GM06990 (cell line): ENCODE measurements around the gene AXL.

Source experiments
- DNase-seq: peaks from one replicate; pipeline ENCODE4 v3.0.0-alpha.2; 2011; ENCODE audit not compliant: insufficient read length; ENCODE audit errors: extremely low read depth
- H3K27me3 ChIP-seq: replicated peaks from 2 replicates; pipeline ENCODE4 v1.6.0; 2011; ENCODE audit warnings: low read length; ENCODE audit not compliant: control insufficient read depth, insufficient read depth
- H3K36me3 ChIP-seq: 2 replicates; pipeline ENCODE4 v1.5.1; 2011; ENCODE audit warnings: low read length; ENCODE audit not compliant: control insufficient read depth, insufficient read depth
- H3K4me3 ChIP-seq: replicated peaks from 2 replicates; pipeline ENCODE4 v1.5.1; 2011; ENCODE audit warnings: low read depth, mild to moderate bottlenecking, control low read depth, low read length
- TF ChIP-seq, protein P1 (sequence below): IDR thresholded peaks from 2 replicates; pipeline ENCODE4 v1.5.1; 2011; ENCODE audit warnings: low read length, control low read depth, mild to moderate bottlenecking, inconsistent platforms; ENCODE audit not compliant: insufficient read depth, poor library complexity, severe bottlenecking

AXL gene

DNA sequence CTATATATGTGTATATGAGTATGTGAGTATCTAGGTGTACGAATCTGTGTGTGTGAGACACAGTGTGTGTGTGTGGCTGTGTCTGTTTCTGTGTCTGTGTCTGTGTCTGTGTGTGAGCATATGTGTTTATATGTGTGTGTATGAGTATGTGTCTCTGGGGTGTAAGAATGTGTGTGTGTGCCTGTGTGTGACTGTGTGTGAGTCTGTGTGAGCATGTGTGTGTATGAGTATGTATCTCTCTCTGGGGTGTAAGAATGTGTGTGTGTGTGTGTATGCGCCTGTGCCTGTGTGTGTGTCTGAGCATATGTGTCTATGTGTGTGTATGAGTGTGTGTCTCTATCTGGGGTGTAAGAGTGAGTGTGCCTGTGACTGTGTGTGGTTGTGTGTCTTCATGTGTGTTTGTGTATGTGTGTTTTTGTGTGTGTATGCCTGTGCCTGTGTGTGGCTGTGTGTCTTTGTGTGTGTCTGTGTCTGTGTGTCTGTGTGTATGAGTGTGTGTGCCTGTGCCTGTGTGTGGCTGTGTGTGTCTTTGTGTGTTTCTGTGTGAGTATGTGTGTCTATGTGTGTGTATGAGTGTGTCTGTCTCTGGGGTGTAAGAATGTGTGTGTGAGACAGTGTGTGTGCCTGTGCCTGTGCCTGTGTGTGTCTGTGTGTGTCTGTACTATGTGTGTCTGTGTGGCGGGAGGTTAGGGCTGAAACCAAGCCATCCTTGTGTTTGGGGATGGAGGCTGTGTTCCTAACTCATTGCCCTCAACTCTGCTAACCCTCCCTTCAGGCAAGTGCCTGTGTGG lies 11.2 kb downstream of the AXL start:
- no peaks in the 10 kb centered on the region for H3K36me3 ChIP-seq

DNA sequence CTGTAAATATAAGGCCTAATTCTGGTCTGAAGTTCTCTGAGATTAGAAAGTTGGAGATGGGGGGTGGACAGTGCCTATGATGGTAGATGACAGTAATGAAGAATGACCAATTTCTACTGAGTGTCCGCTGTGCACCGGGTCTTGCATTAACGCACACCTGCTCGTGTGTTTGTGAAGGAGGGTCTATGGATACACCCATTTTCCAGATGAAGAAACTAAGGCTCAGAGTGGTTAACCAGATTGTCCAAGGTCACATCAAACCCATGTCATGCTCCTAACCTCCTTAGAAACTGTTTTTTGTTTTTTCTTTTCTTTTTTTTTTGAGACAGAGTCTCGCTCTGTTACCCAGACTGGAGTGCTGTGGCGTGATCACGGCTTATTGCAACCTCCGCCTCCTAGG lies 13.7 kb downstream of the AXL start:
- no peak for DNase-seq
- TF ChIP-seq, protein P1, sequence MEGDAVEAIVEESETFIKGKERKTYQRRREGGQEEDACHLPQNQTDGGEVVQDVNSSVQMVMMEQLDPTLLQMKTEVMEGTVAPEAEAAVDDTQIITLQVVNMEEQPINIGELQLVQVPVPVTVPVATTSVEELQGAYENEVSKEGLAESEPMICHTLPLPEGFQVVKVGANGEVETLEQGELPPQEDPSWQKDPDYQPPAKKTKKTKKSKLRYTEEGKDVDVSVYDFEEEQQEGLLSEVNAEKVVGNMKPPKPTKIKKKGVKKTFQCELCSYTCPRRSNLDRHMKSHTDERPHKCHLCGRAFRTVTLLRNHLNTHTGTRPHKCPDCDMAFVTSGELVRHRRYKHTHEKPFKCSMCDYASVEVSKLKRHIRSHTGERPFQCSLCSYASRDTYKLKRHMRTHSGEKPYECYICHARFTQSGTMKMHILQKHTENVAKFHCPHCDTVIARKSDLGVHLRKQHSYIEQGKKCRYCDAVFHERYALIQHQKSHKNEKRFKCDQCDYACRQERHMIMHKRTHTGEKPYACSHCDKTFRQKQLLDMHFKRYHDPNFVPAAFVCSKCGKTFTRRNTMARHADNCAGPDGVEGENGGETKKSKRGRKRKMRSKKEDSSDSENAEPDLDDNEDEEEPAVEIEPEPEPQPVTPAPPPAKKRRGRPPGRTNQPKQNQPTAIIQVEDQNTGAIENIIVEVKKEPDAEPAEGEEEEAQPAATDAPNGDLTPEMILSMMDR: no peak
- H3K36me3 ChIP-seq: no peaks in the 10 kb centered on the region
- no peak overlapping the region for H3K4me3 ChIP-seq
- no peaks in the 10 kb centered on the region for H3K27me3 ChIP-seq

More for the DNA sequence above, 11.2 kb downstream of the AXL start:
- no peak for DNase-seq
- no peak overlapping the region for H3K4me3 ChIP-seq
- TF ChIP-seq, protein P1: no peak
- H3K27me3 ChIP-seq: peaks cover 2% of the 10 kb centered on the region; the same call in 1 of the 2 replicates

DNA sequence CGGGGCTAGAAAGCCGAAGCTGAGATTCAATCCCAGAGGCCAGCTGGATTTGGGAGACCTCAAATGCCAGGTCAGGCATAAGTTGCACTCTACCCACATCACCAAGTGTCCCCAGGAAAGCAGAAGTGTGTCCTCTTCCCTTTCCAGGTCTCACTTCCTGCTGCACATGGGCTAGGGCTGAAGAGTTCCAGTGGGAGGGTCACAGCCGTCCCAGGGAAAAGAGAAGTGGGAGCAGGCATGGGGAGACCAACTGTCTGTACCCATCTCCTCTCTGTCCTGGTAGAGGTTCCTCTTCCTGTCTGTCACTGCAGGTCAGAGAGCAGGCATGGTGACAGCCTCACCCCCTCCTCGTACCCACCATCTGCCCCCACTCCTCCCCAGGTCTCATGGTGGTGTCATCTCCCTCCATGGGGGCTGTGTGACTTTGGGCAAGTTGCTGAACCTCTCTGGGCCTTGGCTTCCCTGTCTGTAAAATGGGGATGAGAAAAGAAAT lies 14.8 kb downstream of the AXL start:
- H3K4me3 ChIP-seq: no peak overlapping the region
- no peaks in the 10 kb centered on the region for H3K36me3 ChIP-seq
- no peaks in the 10 kb centered on the region for H3K27me3 ChIP-seq
- TF ChIP-seq, protein P1: no peak
- no peak for DNase-seq

DNA sequence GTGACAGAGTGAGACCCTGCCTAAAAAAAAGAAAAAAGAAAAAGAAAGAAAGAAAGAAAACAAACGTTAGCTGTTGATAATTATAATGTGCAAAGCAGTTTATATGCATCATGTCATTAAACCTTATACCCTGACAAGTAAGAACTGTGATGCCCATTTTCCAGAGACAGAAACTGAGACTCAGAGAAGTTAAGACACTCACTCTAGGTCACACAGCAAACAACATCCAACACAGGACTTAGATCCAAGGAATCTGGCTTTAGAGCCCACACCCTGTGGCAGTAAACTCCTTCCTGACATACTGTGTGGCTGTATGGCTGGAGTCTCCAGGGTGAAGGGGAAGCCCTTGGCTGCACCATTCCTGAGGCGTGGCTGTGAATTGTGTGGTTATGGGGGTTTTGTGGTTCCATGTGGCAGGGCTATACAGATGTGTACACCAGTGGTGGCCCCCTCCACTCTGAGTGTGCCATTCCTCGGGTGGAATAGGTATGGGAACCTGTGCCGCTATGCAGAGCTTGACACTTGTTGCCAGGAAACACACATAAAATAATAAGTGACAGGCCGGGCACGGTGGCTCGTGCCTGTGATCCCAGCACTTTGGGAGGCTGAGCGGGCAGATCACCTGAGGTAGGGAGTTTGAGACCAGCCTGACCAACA lies 15.6 kb downstream of the AXL start:
- no peaks in the 10 kb centered on the region for H3K27me3 ChIP-seq
- TF ChIP-seq, protein P1: no peak
- DNase-seq: no peak
- H3K4me3 ChIP-seq: no peak overlapping the region
- no peaks in the 10 kb centered on the region for H3K36me3 ChIP-seq

DNA sequence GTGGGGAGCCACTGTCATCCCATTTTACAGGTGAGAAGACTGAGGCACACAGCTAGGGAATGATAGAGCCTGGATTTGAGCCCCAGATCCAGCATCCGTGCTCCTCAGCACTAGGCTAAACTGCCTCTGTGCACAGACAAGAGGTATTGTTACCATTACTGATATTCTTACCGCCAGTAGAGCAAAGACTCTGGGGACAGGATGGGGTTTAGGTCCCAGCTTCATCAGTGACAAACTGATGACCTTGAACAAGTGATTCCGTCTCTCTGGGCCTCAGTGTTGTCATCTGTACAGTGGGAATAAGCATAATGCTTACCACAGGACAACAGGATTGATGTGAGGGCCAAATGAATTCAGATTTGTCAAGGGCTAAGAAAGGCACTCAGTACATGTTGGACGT lies 16.5 kb downstream of the AXL start:
- Histone ChIP-seq H3K27me3 (no peaks in the 10 kb centered on the region; the same call in 1 of the 2 replicates), H3K36me3 (no peaks in the 10 kb centered on the region), H3K4me3 (no peak overlapping the region)
- no peak for DNase-seq
- TF ChIP-seq, protein P1: no peak
